Common myeloid progenitor, CD34-positive (primary cell): ENCODE measurements around the gene SLC7A10.

Source experiments
- CTCF ChIA-PET: fragments of 350-600 bp; sonication (Branson Sonifier 250); formaldehyde crosslinking; loops from one replicate; lab custom pipeline; 2021; ENCODE audit warnings: antibody characterized with exemption; lab: Charles Lee
- POLR2A ChIA-PET: fragments of 350-600 bp; sonication (Branson Sonifier 250); formaldehyde crosslinking; loops from one replicate; lab custom pipeline; 2021; ENCODE audit warnings: antibody characterized with exemption; lab: Charles Lee
- DNase-seq, 3 donors: peaks; one replicate each; pipeline versions ENCODE4 v3.0.0 to v3.0.0-alpha.2; 2013
- H3K27ac ChIP-seq, 2 experiments: 1 replicate in 1 of 2; 2 replicates in 1 of 2; pipeline ENCODE4 v1.7.0; 2013; ENCODE audit warnings: inconsistent platforms in 2 of 2, low read length in 2 of 2, mild to moderate bottlenecking in 2 of 2, low read depth in 1 of 2, moderate library complexity in 1 of 2; ENCODE audit not compliant: severe bottlenecking in 2 of 2, insufficient read depth in 1 of 2, poor library complexity in 1 of 2
- H3K27me3 ChIP-seq, 5 experiments: replicated peaks in 2 of 5; 1 replicate in 3 of 5; 2 replicates in 2 of 5; pipeline versions ENCODE4 v1.6.1 to v1.7.0; 2013; ENCODE audit warnings: low read length in 4 of 5, mild to moderate bottlenecking in 2 of 5, moderate library complexity in 2 of 5, inconsistent platforms in 1 of 5; ENCODE audit not compliant: insufficient read depth in 5 of 5, control insufficient read depth in 4 of 5
- H3K36me3 ChIP-seq, 4 experiments: 1 replicate in 2 of 4; 2 replicates in 2 of 4; pipeline versions ENCODE4 v1.6.1 to v1.7.0; 2013; ENCODE audit warnings: low read length in 3 of 4, control low read depth in 1 of 4, mild to moderate bottlenecking in 1 of 4; ENCODE audit not compliant: control insufficient read depth in 4 of 4, insufficient read depth in 4 of 4
- H3K4me1 ChIP-seq, 4 experiments: 1 replicate in 3 of 4; 2 replicates in 1 of 4; pipeline versions ENCODE4 v1.6.1 to v1.7.1; 2013; ENCODE audit warnings: low read length in 3 of 4, mild to moderate bottlenecking in 3 of 4, control low read depth in 1 of 4, inconsistent platforms in 1 of 4, moderate library complexity in 1 of 4; ENCODE audit not compliant: control insufficient read depth in 4 of 4, insufficient read depth in 4 of 4; ENCODE audit errors: control extremely low read depth in 1 of 4
- H3K4me3 ChIP-seq, 7 experiments: 1 replicate in 4 of 7; 2 replicates in 3 of 7; pipeline versions ENCODE4 v1.5.1 to v1.7.0; 2013; ENCODE audit warnings: mild to moderate bottlenecking in 7 of 7, low read length in 6 of 7, moderate library complexity in 6 of 7, inconsistent platforms in 2 of 7, low read depth in 2 of 7, control low read depth in 1 of 7; ENCODE audit not compliant: insufficient read depth in 4 of 7, control insufficient read depth in 1 of 7; ENCODE audit errors: extremely low read depth in 1 of 7
- H3K9me3 ChIP-seq, 5 experiments: 1 replicate in 4 of 5; 2 replicates in 1 of 5; pipeline versions ENCODE4 v1.6.1 to v1.7.1; 2013; ENCODE audit warnings: low read length in 4 of 5, mild to moderate bottlenecking in 2 of 5, inconsistent platforms in 1 of 5, low read depth in 1 of 5, moderate library complexity in 1 of 5; ENCODE audit not compliant: control insufficient read depth in 4 of 5, insufficient read depth in 2 of 5; ENCODE audit errors: control extremely low read depth in 1 of 5
- WGBS: methylation state at CpG from one replicate; pipeline ENCODE4 v1.1.5; 2013; ENCODE audit not compliant: insufficient coverage; 5-methylcytosine and 5-hydroxymethylcytosine counted together

Gene SLC7A10

DNA sequence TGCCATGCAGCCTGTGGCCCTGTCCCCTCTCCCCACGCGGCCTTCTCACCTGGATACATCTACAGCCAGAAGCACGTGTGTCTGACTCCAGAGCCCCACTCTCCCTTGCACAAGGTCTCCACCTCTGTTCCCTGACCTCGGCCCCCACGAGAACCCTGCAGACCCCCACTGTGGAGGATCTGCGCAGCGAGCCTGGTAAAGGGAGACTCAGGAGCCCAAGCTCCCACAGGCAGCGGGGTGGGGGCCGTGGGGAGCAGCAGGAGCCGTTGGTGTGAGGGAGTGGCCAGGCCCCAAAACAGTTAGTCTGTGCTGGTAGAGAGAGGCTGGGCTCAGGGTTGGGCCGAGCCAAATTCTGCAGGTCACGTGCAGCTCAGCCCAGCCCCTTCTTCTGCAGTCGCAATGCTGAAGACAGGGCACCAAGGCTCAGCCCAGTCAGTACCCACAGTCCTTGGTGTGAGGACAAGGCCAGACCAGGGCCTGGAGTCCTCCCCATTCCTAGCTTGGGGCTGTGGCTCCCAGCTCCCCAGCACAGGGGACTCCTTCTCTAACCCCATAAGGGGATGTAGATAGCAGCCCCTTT lies 28.7 kb upstream of the SLC7A10 start:
- POLR2A ChIA-PET = interaction anchor here (1.0 kb wide), 1 partner anchor 48 kb away, joined by 3 read pairs; the partner anchor contains the start of gene CEBPA
- Histone ChIP-seq H3K36me3 (no peaks in the 10 kb centered on the region), H3K27me3 (peaks cover 0 to 2% (median 0%) of the 10 kb centered on the region in 5 experiments), H3K27ac (no peak overlapping the region), H3K9me3 (peaks cover 0 to 8% (median 0%) of the 10 kb centered on the region in 5 experiments), H3K4me1 (peaks cover 0 to 24% (median 19%) of the 10 kb centered on the region in 4 experiments), H3K4me3 (no peak overlapping the region)
- DNase-seq = no peak
- CTCF ChIA-PET = interaction anchor here (1.8 to 11.9 kb wide), 2 partner anchors 45 to 152 kb away, joined by 4 to 125 read pairs; partner anchors contain the start of gene CEBPA
- 94% methylated on average over 13 of the region's 13 CpGs for WGBS

DNA sequence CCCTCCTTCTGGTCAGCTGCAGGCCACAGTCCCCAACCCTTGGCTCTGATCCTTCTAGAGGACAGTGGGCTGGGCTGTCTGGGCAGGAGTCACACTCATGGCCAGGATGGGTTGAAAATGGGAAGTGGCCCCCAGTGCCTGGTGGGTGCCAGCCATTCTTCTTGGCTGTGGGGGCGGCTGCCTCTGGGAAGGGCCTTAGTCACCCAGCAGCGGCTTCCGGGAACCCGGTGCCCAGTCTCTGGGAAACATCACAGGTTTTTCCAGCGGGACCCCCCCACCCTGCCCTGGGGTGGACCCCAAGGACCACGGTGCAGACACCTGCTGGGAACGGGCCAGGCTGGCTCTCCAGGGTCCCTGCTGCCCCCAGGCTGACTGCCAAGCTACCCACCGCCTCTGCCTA lies 27.3 kb upstream of the SLC7A10 start:
- no peak overlapping the region for H3K27ac ChIP-seq
- peaks cover 0 to 2% (median 0%) of the 10 kb centered on the region in 5 experiments for H3K27me3 ChIP-seq
- ChIA-PET POLR2A (no interaction called here), CTCF (interaction anchor here (0.9 to 11.9 kb wide), 2 partner anchors 32 to 46 kb away, joined by 3 to 125 read pairs; partner anchors contain the start of gene CEBPA)
- peaks cover 0 to 30% (median 20%) of the 10 kb centered on the region in 4 experiments for H3K4me1 ChIP-seq
- H3K4me3 ChIP-seq = no peak overlapping the region
- DNase-seq = no peak
- 89% methylated on average over 6 of the region's 8 CpGs for WGBS
- H3K9me3 ChIP-seq = peaks cover 0 to 7% (median 0%) of the 10 kb centered on the region in 5 experiments
- no peaks in the 10 kb centered on the region for H3K36me3 ChIP-seq

DNA sequence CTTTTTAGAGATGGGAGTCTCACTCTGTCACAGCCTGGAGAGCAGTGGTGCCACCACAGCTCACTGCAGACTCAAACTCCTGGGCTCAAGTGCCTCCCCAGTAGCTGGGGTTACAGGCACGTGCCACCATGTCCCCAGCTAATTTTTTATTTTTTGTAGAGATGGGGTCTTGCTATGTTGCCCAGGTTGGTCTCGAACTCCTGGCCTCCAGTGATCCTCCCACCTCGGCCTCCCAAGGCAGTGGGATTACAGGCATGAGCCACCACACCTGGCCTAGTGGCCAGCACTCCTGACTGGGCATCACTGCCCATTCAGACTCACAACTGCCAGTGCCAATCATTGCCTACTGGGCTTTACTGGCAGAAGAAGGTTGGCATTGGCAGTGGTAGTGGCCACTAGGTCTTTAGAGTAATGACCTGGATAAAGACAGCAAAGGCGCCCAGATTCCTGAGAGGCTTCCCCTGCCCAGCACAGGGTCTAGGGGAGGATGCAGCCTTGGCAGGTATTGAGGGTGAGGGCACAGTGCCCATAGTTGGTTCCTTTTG lies 26.8 kb upstream of the SLC7A10 start:
- 97% methylated on average over 4 of the region's 4 CpGs for WGBS
- Histone ChIP-seq H3K9me3 (peaks cover 0 to 2% (median 0%) of the 10 kb centered on the region in 5 experiments), H3K4me1 (peaks cover 0 to 30% (median 20%) of the 10 kb centered on the region in 4 experiments), H3K4me3 (no peak overlapping the region), H3K27ac (no peak overlapping the region), H3K36me3 (no peaks in the 10 kb centered on the region), H3K27me3 (peaks cover 0 to 2% (median 0%) of the 10 kb centered on the region in 5 experiments)
- CTCF ChIA-PET = interaction anchor here (11.9 kb wide), 1 partner anchor 47 kb away, joined by 125 read pairs; the partner anchor contains the start of gene CEBPA
- DNase-seq = no peak
- POLR2A ChIA-PET = no interaction called here

DNA sequence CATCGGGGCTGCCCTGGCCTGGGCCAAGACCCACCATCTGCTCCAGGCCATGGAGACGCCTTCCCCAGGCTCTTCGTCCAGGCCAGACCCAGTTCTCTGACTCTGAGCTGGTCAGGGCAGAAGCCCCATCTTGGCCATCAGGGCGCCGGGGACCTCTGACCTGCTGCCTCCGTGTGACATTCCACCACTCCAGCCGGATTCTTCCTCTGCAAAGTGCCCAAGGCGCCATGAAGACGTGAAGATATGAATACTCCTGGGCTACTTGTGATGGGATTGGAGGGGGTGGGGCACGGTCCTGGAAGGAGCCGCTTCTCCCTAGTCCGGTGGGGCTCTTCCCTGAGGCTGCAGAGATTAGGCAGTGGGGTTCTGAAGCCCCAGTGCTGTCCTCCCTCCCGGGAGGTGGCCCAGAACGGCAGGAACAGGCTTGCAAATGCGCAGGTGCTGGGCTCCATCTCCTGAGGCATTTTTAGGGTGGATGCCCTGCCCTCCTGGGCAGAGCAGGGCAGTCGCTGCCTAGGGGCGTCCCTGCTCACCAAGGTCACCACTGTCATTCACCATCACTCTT lies 26.0 kb upstream of the SLC7A10 start:
- no peak overlapping the region for H3K27ac ChIP-seq
- H3K36me3 ChIP-seq = no peaks in the 10 kb centered on the region
- 94% methylated on average over 11 of the region's 17 CpGs for WGBS
- H3K4me1 ChIP-seq = peaks cover 0 to 30% (median 20%) of the 10 kb centered on the region in 4 experiments
- H3K4me3 ChIP-seq = no peak overlapping the region
- ChIA-PET CTCF (interaction anchor here (11.9 kb wide), 1 partner anchor 48 kb away, joined by 125 read pairs; the partner anchor contains the start of gene CEBPA), POLR2A (no interaction called here)
- H3K9me3 ChIP-seq = no peaks in the 10 kb centered on the region
- DNase-seq = no peak
- H3K27me3 ChIP-seq = peaks cover 0 to 1% (median 0%) of the 10 kb centered on the region in 5 experiments

DNA sequence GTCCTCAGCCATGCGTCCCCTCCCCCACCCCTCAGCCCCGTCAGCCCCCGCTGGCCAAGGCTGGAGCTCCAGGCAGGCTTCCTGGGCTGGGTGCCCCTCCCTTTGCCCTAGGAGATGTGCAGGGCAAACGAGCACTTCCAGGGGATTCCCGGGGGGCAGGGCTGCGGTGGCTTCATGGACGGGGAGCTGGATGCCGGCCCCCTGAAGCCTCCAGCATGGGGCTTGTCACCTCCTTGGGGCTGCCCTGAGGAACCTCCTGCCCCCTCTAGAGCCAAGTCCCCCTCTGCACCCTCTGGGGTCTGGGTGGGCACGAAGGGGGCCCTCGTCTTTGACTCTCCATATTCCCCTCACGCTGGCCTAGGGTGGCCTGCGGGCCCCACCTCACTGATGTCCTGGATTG lies 25.4 kb upstream of the SLC7A10 start:
- 56% methylated on average over 10 of the region's 12 CpGs for WGBS
- ChIA-PET POLR2A (no interaction called here), CTCF (interaction anchor here (11.9 kb wide), 1 partner anchor 48 kb away, joined by 125 read pairs; the partner anchor contains the start of gene CEBPA)
- no peak overlapping the region for H3K4me3 ChIP-seq
- peaks cover 0 to 30% (median 20%) of the 10 kb centered on the region in 4 experiments for H3K4me1 ChIP-seq
- no peak overlapping the region for H3K27ac ChIP-seq
- H3K36me3 ChIP-seq = no peaks in the 10 kb centered on the region
- H3K27me3 ChIP-seq = no peaks in the 10 kb centered on the region
- peak in 1 of 3 donors; percentile 40 for DNase-seq
- peaks cover 0 to 3% (median 2%) of the 10 kb centered on the region in 5 experiments for H3K9me3 ChIP-seq

DNA sequence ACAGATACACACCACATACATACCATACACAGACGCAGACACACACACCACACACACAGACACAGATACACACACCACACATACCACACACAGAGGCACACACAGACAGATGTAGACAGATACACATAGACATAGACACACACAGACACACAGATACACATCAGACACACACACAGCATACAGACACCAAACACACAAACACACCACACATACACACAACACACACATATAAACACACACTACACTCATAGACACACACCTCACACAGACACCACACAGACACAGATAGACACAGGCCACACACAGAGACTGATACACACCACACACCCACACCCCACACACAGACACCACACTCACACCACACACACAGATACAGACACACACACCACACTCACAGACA lies 24.9 kb upstream of the SLC7A10 start:
- Histone ChIP-seq H3K36me3 (no peaks in the 10 kb centered on the region), H3K4me3 (no peak overlapping the region), H3K27ac (no peak overlapping the region), H3K9me3 (peaks cover 0 to 8% (median 4%) of the 10 kb centered on the region in 5 experiments), H3K4me1 (peaks cover 0 to 30% (median 20%) of the 10 kb centered on the region in 4 experiments), H3K27me3 (no peaks in the 10 kb centered on the region)
- POLR2A ChIA-PET = no interaction called here
- 92% methylated on average over 1 of the region's 1 CpG for WGBS
- CTCF ChIA-PET = interaction anchor here (11.9 kb wide), 1 partner anchor 49 kb away, joined by 125 read pairs; the partner anchor contains the start of gene CEBPA
- no peak for DNase-seq
